Endothelial cell of umbilical vein (primary cell): ENCODE data around the gene FAM20A.

Experiments used
- CTCF ChIP-seq, 2 donors: IDR thresholded peaks; 1 replicate in 1 of 2; 2 replicates in 1 of 2; pipeline ENCODE4 v1.5.1; 2011; ENCODE audit warnings: low read length in 2 of 2, mild to moderate bottlenecking in 2 of 2, moderate library complexity in 2 of 2, control low read depth in 1 of 2, inconsistent platforms in 1 of 2, low read depth in 1 of 2; ENCODE audit not compliant: insufficient read depth in 1 of 2; ENCODE audit errors: extremely low read depth in 1 of 2
- EZH2 ChIP-seq: IDR thresholded peaks from 2 replicates; pipeline ENCODE4 v1.6.1; 2012; ENCODE audit warnings: borderline replicate concordance, low read depth, mild to moderate bottlenecking, moderate library complexity, low read length, inconsistent platforms; ENCODE audit not compliant: severe bottlenecking

- TF ChIP-seq CTCF (IDR thresholded peaks at IDR 0.05; ENCODE audit: extremely low read depth in 1 of 2, insufficient read depth in 1 of 2, low read depth in 1 of 2, low read length in 2 of 2) = no peak
- no peak for TF ChIP-seq EZH2
Measured at GRCh38 chr17:68518063-68518815, 82.9 kb downstream of the FAM20A start.
